MM.1S (cell line): ENCODE data around the gene SQOR.

ENCODE experiments used
- EZH2 ChIP-seq: fragments of 300-600 bp; sonication (generic); optimal IDR thresholded peaks from 2 replicates; pipeline ENCODE3; 2017; ENCODE audit warnings: low read depth, mild to moderate bottlenecking, antibody characterized with exemption, low read length, mixed read lengths
- TF ChIP-seq, protein P1 (sequence below): fragments of 300-600 bp; sonication (generic); IDR thresholded peaks from 2 replicates; pipeline ENCODE4 v1.5.1; 2016; ENCODE audit warnings: antibody characterized with exemption, low read length, mixed read lengths

DNA sequence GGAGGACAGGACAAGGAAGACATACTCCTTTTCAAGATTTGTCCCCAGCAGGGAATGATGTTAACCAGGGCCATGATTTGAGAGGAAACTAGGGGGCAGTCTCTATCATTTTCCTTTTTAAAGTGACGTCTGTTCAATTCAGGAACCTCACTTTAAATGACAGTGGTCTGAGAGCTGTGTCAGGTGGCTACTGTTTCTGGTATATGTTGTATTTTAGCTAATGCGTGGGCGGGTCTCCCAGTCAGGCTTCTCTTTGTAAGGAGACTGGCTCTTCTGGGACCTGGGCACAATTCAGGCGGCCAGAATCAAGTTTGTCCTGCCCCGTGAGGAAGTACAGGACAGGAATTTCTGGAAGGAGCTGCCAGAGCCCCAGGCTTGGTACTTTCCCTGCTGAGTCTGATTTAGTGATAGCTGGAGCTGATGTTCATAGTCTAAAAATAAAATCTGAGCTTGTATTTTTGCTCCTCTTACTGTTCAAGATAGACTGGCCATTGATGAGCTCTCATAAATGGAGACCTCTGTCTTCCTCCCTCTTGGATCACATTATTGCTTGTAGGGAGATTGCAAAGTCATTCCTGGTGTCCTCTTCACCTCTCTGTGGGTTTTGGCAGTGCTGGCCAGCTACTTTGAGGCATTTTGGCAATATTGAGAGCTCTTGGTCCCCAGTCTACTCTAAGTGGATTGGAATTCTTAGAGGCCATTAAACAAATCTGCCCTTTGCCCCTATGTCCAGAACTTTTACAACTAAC is 25.6 kb downstream of the SQOR start:
- TF ChIP-seq, protein P1, sequence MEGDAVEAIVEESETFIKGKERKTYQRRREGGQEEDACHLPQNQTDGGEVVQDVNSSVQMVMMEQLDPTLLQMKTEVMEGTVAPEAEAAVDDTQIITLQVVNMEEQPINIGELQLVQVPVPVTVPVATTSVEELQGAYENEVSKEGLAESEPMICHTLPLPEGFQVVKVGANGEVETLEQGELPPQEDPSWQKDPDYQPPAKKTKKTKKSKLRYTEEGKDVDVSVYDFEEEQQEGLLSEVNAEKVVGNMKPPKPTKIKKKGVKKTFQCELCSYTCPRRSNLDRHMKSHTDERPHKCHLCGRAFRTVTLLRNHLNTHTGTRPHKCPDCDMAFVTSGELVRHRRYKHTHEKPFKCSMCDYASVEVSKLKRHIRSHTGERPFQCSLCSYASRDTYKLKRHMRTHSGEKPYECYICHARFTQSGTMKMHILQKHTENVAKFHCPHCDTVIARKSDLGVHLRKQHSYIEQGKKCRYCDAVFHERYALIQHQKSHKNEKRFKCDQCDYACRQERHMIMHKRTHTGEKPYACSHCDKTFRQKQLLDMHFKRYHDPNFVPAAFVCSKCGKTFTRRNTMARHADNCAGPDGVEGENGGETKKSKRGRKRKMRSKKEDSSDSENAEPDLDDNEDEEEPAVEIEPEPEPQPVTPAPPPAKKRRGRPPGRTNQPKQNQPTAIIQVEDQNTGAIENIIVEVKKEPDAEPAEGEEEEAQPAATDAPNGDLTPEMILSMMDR, result no peak
- no peak for TF ChIP-seq EZH2
